Ecto neural progenitor cell (in vitro differentiated cells): ENCODE measurements around the gene ZBTB39.
"Not testable (repeated sequence)": the region's sequence is repeated elsewhere in the genome, so short reads cannot be mapped to it uniquely, and the experiment has no call there.

Source experiments
- DNase-seq: peaks from one replicate; pipeline ENCODE4 v3.0.0-alpha.2; 2018; ENCODE audit warnings: low spot score

Gene ZBTB39

GRCh38 chr12:56980268-56980667, 26.1 kb downstream of the ZBTB39 start:
- DNase-seq, result peak; percentile 26

DNA sequence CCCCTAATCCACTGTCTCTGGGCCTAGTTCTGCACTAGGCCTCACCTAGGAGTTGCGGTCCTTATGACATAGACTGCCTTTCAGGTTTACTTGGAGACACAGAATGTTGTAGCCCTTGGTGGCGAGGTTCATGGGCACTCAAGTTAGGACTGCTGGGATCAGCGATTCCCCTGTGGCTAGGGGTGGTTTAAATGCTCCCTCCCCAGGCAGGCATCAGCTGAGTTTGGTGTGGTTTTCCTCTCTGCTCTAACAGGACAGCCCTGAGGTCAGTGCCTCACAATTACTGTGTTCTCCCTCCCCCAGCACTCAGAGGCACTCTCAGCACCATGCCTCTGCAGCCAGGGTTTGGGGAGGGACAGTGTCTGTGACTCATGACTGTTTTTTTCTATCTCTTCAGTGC, 26.7 kb downstream of the ZBTB39 start:
- peak; percentile 38 for DNase-seq

GRCh38 chr12:56978397-56979138, 27.8 kb downstream of the ZBTB39 start:
- DNase-seq, result peak; percentile 28

- DNase-seq, result not testable (repeated sequence)
Observed at GRCh38 chr12:56977361-56977760, 29.0 kb downstream of the ZBTB39 start.

GRCh38 chr12:56974224-56974623, 32.1 kb downstream of the ZBTB39 start:
- DNase-seq, result not testable (repeated sequence)

GRCh38 chr12:56968910-56969309, 37.4 kb downstream of the ZBTB39 start:
- peak; percentile 20 for DNase-seq

- peak; percentile 20 for DNase-seq
Observed at GRCh38 chr12:56965997-56966642, 40.2 kb downstream of the ZBTB39 start.

DNA sequence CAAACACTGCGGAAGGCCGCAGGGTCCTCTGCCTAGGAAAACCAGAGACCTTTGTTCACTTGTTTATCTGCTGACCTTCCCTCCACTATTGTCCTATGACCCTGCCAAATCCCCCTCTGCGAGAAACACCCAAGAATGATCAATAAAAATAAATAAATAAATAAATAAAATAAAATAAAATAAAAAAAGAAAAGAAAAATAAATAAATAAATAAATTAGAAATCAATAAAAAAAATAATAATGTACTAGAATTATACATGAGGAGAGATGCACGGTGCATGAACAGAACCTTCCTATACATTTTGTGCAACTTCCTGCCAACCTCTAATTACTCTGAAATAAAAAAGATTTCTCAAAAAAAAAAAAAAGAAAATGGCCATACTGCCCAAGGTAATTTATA, 41.2 kb downstream of the ZBTB39 start:
- not testable (repeated sequence) for DNase-seq

DNA sequence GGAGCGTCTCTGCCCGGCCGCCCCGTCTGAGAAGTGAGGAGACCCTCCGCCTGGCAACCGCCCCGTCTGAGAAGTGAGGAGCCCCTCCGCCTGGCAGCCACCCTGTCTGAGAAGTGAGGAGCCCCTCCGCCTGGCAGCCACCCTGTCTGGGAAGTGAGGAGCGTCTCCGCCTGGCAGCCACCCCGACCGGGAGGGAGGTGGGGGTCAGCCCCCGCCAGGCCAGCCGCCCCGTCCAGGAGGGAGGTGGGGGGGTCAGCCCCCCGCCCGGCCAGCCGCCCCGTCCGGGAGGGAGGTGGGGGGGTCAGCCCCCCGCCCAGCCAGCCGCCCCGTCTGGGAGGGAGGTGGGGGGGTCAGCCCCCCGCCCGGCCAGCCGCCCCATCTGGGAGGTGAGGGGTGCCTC, 42.8 kb downstream of the ZBTB39 start:
- not testable (repeated sequence) for DNase-seq

DNA sequence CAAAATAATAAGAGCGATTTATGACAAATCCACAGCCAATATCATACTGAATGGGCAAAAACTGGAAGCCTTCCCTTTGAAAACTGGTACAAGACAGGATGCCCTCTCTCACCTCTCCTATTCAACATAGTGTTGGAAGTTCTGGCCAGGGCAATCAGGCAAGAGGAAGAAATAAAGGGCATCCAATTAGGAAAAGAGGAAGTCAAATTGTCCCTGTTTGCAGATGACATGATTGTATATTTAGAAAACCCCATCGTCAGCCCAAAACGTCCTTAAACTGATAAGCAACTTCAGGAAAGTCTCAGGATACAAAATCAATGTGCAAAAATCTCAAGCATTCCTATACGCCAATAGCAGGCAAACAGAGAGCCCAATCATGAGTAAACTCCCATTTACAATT, 44.1 kb downstream of the ZBTB39 start:
- not testable (repeated sequence) for DNase-seq

DNA sequence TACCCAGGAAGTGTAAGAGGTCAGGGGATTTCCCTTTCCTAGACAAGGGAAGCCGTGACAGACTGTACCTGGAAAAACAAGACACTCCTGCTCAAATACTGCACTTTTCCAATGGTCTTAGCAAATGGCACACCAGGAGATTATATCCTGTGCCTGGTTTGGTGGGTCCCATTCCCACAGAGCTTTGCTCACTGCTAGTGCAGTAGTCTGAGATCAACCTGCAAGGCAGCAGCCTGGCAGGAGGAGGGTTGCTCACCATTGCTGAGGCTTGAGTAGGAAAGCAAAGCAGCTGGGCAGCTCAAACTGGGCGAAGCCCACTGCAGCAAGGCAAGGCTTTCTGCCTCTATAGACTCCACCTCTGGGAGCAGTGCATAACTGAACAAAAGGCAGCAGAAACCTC, 47.9 kb downstream of the ZBTB39 start:
- DNase-seq, result peak; percentile 30

GRCh38 chr12:56957229-56958052, 48.9 kb downstream of the ZBTB39 start, which contains the start of gene RDH16:
Gene RDH16 (minus strand): TSS chr12:56957608. CDS start chr12:56957462, 146 bp downstream.
- peak; percentile 43 for DNase-seq

GRCh38 chr12:56955631-56956256, 50.6 kb downstream of the ZBTB39 start:
- DNase-seq, result peak; percentile 15

DNA sequence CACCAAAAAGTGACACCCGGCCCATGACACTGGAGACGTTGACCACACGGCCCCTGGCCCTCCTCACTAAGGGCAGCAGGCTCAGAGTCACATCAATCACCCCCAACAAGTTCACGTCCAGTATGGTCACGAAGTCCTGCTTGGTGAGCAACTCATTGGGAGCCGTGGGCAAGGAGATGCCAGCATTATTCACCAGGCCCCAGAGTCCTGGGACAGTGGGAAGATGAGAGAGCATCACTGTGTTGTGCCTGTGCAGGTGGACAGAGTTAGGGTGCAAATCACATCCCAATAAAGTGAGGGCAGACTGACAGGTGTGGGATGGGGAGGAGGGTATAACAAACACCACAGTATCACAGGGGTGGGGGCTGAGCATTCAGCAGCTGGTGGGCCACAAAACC, 51.4 kb downstream of the ZBTB39 start:
- no peak for DNase-seq

GRCh38 chr12:56954057-56954957, 52.0 kb downstream of the ZBTB39 start:
- DNase-seq, result no peak

DNA sequence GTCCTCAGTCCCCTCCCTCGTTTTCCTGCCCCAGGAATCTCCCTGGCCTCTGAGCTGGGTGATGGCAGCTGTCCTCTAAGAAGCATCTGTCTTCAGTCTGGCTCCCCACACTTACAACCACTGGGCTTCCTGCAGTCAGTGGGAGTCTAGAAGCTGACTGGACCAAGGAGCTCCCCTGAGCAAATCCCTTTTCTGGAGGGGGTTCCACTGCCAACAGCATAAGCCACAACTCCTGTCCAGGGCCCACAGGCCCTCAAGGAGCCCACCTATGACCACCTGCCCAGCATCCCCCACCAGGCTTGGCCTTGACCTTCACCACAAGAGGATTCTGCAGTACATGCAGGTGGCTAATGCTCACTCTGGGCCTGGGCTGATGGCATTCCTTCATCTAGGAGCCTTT, 53.0 kb downstream of the ZBTB39 start:
- no peak for DNase-seq

DNA sequence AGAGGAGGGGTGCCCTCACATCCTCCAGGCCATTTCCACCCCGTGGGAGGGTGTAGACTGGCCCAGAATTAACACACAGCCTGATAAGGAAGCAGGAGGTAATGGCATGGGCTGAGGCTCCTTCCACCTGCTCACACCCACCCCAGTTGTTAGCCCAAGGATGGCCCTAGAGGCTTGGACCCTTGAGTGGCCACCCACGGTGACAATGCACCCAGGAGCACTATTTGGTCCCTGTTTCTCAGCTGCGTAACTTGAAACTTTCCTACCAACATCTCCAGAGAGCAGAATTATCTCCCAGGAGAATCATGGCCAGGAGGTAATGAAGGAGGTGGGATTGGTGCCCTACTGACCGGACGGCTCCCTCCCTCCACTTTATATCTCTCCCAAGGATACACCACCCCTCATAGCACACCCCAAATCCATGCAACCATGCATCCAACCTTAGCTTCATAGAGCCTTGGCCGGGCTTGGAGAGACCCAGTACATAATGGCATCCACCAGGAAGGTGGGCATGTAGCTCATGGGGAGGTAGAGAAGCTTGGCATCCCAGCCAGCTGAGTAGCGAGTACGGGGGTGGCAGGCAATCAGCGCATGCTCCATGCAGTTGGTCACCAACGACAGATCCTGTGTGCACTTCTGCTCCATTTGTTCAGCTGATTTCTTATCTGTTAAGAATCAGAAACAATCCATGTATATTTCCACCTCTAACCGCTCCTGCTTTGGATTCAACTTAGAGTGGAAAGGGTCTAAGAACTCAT, 54.6 kb downstream of the ZBTB39 start:
- peak; percentile 39 for DNase-seq

DNA sequence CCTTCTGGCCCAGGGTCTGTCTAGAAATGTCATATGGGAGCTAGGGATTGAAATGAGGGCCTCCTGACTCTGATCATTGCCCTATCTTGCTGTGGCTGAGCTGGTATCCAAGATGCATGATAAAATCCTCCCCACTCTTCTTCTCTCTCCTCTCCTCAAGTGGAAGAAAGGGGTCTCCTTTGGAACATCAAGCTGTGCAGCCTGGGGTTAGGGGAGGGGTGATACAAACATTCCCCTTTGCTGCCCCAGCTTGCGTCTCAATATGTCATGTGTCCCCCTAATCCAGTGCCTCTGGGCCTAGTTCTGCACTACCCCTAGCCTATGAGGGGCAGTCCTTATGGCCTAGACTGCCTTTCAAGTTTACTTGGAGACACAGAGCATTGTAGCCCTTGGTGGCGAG, 57.5 kb downstream of the ZBTB39 start:
- DNase-seq, result no peak
